GM19328 (cell line): ENCODE measurements around the gene NUDT3.
"Not testable (repeated sequence)": the region's sequence is repeated elsewhere in the genome, so short reads cannot be mapped to it uniquely, and the experiment has no call there.

Experiments
- ATAC-seq: cut with Tn5 transposase; IDR thresholded peaks from one replicate; pipeline ENCODE4 v1.9.1; 2021; ENCODE audit warnings: mild to moderate bottlenecking, moderate library complexity; ENCODE audit not compliant: unreplicated experiment

Gene NUDT3

GRCh38 chr6:34393191-34393965, 909 bp upstream of the NUDT3 start:
- no peak for ATAC-seq

GRCh38 chr6:34391786-34392496, 528 bp downstream of the NUDT3 start:
- ATAC-seq = peak; percentile 9

GRCh38 chr6:34391473-34391785, 1.0 kb downstream of the NUDT3 start:
- ATAC-seq = no peak

- no peak for ATAC-seq
Observed at GRCh38 chr6:34390531-34391472, 1.7 kb downstream of the NUDT3 start.

- no peak for ATAC-seq
Observed at GRCh38 chr6:34389034-34389433, 3.4 kb downstream of the NUDT3 start.

GRCh38 chr6:34388421-34388820, 4.0 kb downstream of the NUDT3 start:
- no peak for ATAC-seq

- no peak for ATAC-seq
Observed at GRCh38 chr6:34386316-34387137, 5.9 kb downstream of the NUDT3 start.

GRCh38 chr6:34385793-34386195, 6.7 kb downstream of the NUDT3 start:
- ATAC-seq = no peak

GRCh38 chr6:34384321-34385153, 7.9 kb downstream of the NUDT3 start:
- ATAC-seq = no peak

GRCh38 chr6:34383656-34384320, 8.7 kb downstream of the NUDT3 start:
- ATAC-seq = no peak

- no peak for ATAC-seq
Observed at GRCh38 chr6:34383161-34383631, 9.3 kb downstream of the NUDT3 start.

- ATAC-seq = no peak
Observed at GRCh38 chr6:34381081-34381480, 11.4 kb downstream of the NUDT3 start.

GRCh38 chr6:34378470-34378869, 14.0 kb downstream of the NUDT3 start:
- ATAC-seq = no peak

- ATAC-seq = no peak
Observed at GRCh38 chr6:34377984-34378383, 14.5 kb downstream of the NUDT3 start.

GRCh38 chr6:34377571-34377970, 14.9 kb downstream of the NUDT3 start:
- not testable (repeated sequence) for ATAC-seq

- ATAC-seq = no peak
Observed at GRCh38 chr6:34375833-34376232, 16.6 kb downstream of the NUDT3 start.

- ATAC-seq = no peak
Observed at GRCh38 chr6:34374508-34374907, 18.0 kb downstream of the NUDT3 start.

- no peak for ATAC-seq
Observed at GRCh38 chr6:34374069-34374468, 18.4 kb downstream of the NUDT3 start.

- ATAC-seq = no peak
Observed at GRCh38 chr6:34373511-34373910, 19.0 kb downstream of the NUDT3 start.
